HFFc6 (cell line): ENCODE measurements around the gene NUP93. TPM values are rescaled to one million over a fixed set of nuclear protein-coding genes. Genes with fewer than 3 reads are reported as not detected.

Experiments used
- DNase-seq: peaks from one replicate; pipeline ENCODE4 v3.0.0-alpha.2; 2018
- H3K27ac Mint-ChIP-seq: 2 replicates; pipeline ENCODE4 v1.8.0; 2020; ENCODE audit warnings: mild to moderate bottlenecking, mixed read lengths
- H3K27me3 Mint-ChIP-seq: 2 replicates; pipeline ENCODE4 v1.8.0; 2021; ENCODE audit warnings: mild to moderate bottlenecking, moderate library complexity, mixed read lengths; ENCODE audit not compliant: insufficient read depth
- H3K36me3 Mint-ChIP-seq: 2 replicates; pipeline ENCODE4 v1.8.0; 2021; ENCODE audit warnings: low read depth, mixed read lengths
- H3K4me1 Mint-ChIP-seq: 2 replicates; pipeline ENCODE4 v1.8.0; 2020; ENCODE audit warnings: low read depth, mixed read lengths
- H3K4me3 Mint-ChIP-seq: 2 replicates; pipeline ENCODE4 v1.8.0; 2020; ENCODE audit warnings: mild to moderate bottlenecking, moderate library complexity, mixed read lengths
- H3K9me3 Mint-ChIP-seq: 2 replicates; pipeline ENCODE4 v1.8.0; 2020; ENCODE audit warnings: mild to moderate bottlenecking, mixed read lengths
- CTCF ChIP-seq: fragments of 200-600 bp; sonication (generic); IDR thresholded peaks from 2 replicates; pipeline ENCODE4 v1.5.0; 2021; ENCODE audit warnings: antibody characterized with exemption, mild to moderate bottlenecking
- total RNA-seq, 6 experiments: library from RNA; stranded (reverse); fragmentation: NEBNext Ultra II Directional; extraction: Animal tissue kit (Norgen Biotek cat#: 25700); gene quantifications; 2 replicates in 1 of 6; 3 replicates in 5 of 6; pipeline ENCODE4 v1.2.3, GENCODE V29; 2021

The NUP93 gene
- total RNA-seq, 6 experiments from 2014 or later = 58.6 to 84.0 (median 78.8) TPM

GRCh38 chr16:56844056-56844455, 114.1 kb downstream of the NUP93 start:
- TF ChIP-seq CTCF = no peak
- no peak for DNase-seq
- peaks cover 28% of the 10 kb centered on the region for H3K36me3 Mint-ChIP-seq
- H3K4me1 Mint-ChIP-seq = peaks cover 36% of the 10 kb centered on the region
- H3K9me3 Mint-ChIP-seq = no peaks in the 10 kb centered on the region
- no peak overlapping the region for H3K4me3 Mint-ChIP-seq
- no peak overlapping the region for H3K27ac Mint-ChIP-seq
- peaks cover 1% of the 10 kb centered on the region; the same call in 1 of the 2 replicates for H3K27me3 Mint-ChIP-seq

- Mint-ChIP-seq H3K27me3 (no peaks in the 10 kb centered on the region; the same call in none of the 2 replicates), H3K4me1 (peaks cover 55% of the 10 kb centered on the region), H3K4me3 (peak overlapping the region; percentile 69), H3K9me3 (no peaks in the 10 kb centered on the region), H3K27ac (peak overlapping the region; percentile 87), H3K36me3 (peaks cover 14% of the 10 kb centered on the region)
- peak; percentile 4 for DNase-seq
- TF ChIP-seq CTCF = no peak
Measured at GRCh38 chr16:56847173-56847910, 117.4 kb downstream of the NUP93 start.

GRCh38 chr16:56848029-56848936, 118.4 kb downstream of the NUP93 start:
- H3K36me3 Mint-ChIP-seq = peaks cover 9% of the 10 kb centered on the region
- peak; percentile 68 for DNase-seq
- H3K27me3 Mint-ChIP-seq = no peaks in the 10 kb centered on the region; the same call in none of the 2 replicates
- no peak for TF ChIP-seq CTCF
- peak overlapping the region; percentile 87 for H3K27ac Mint-ChIP-seq
- peaks cover 55% of the 10 kb centered on the region for H3K4me1 Mint-ChIP-seq
- peak overlapping the region; percentile 69 for H3K4me3 Mint-ChIP-seq
- H3K9me3 Mint-ChIP-seq = no peaks in the 10 kb centered on the region

- H3K27ac Mint-ChIP-seq = peak overlapping the region; percentile 87
- no peaks in the 10 kb centered on the region; the same call in none of the 2 replicates for H3K27me3 Mint-ChIP-seq
- peaks cover 5% of the 10 kb centered on the region for H3K36me3 Mint-ChIP-seq
- DNase-seq = peak; percentile 70
- H3K4me1 Mint-ChIP-seq = peaks cover 55% of the 10 kb centered on the region
- peak overlapping the region; percentile 69 for H3K4me3 Mint-ChIP-seq
- H3K9me3 Mint-ChIP-seq = no peaks in the 10 kb centered on the region
- TF ChIP-seq CTCF = no peak
Measured at GRCh38 chr16:56848955-56849689, 119.2 kb downstream of the NUP93 start.
